ENCODE results near the gene ARHGAP9.

GRCh38 chr12:57458665-57459054, 21.0 kb downstream of the ARHGAP9 start:
- TF ChIP-seq CTCF (IDR thresholded peaks at IDR 0.05) (no peak), POLR2A (IDR thresholded peaks at IDR 0.05) (no peak)
